ENCODE measurements around the gene ARFGEF2. TPM values are rescaled to one million over a fixed set of nuclear protein-coding genes. Genes with fewer than 3 reads are reported as not detected.

ARFGEF2 gene
- total and polyA plus RNA-seq, 2 donors (not counting 3 experiments of a cell fraction or from before 2014, with no cell fraction given) = 12.7 to 32.6 TPM

GRCh38 chr20:48940170-48940569, 18.7 kb downstream of the ARFGEF2 start:
- DNase-seq (ENCODE audit: low read depth, low spot score) = no peak
- dilution Hi-C loops (cut with MboI; ENCODE audit: extremely low pct_ligation_motif_present, low sequenced_read_pairs) = no loop called here

More at GRCh38 chr20:48940170-48940569, 18.7 kb downstream of the ARFGEF2 start:
- POLR2A ChIA-PET = interaction anchor here (0.6 kb wide), 1 partner anchor 51 kb away, joined by 3 read pairs; no protein-coding TSS in a partner anchor
- no peaks in the 10 kb centered on the region for H3K27me3 ChIP-seq (ENCODE audit: control insufficient read depth in 2 of 2, insufficient read depth in 2 of 2, low read length in 2 of 2)
- H3K79me2 ChIP-seq (ENCODE audit: control insufficient read depth, insufficient read depth, low read length) = peaks cover 37% of the 10 kb centered on the region
- no TSS peak for BruUV-seq (replicated peaks)
- TF ChIP-seq FOS (IDR thresholded peaks at IDR 0.05; ENCODE audit: borderline replicate concordance, insufficient read depth, low read length) (no peak), POLR2AphosphoS5 (IDR thresholded peaks at IDR 0.05; ENCODE audit: insufficient read depth, low read depth, low read length) (no peak), EZH2 (IDR thresholded peaks at IDR 0.05; ENCODE audit: borderline replicate concordance, low read depth, low read length, severe bottlenecking) (no peak), GATA2 (IDR thresholded peaks at IDR 0.05; ENCODE audit: insufficient read depth, insufficient read length, low read depth, low read length) (no peak), MYC (IDR thresholded peaks at IDR 0.05; ENCODE audit: low read depth, low read length) (no peak), JUN (IDR thresholded peaks at IDR 0.05; ENCODE audit: borderline replicate concordance, insufficient read depth, insufficient read length, low read depth) (no peak), MAX (IDR thresholded peaks at IDR 0.05; ENCODE audit: insufficient read depth, insufficient read length) (no peak), POLR2A (IDR thresholded peaks at IDR 0.05; ENCODE audit: low read depth, low read length) (no peak)
- TF ChIP-seq, protein P1, sequence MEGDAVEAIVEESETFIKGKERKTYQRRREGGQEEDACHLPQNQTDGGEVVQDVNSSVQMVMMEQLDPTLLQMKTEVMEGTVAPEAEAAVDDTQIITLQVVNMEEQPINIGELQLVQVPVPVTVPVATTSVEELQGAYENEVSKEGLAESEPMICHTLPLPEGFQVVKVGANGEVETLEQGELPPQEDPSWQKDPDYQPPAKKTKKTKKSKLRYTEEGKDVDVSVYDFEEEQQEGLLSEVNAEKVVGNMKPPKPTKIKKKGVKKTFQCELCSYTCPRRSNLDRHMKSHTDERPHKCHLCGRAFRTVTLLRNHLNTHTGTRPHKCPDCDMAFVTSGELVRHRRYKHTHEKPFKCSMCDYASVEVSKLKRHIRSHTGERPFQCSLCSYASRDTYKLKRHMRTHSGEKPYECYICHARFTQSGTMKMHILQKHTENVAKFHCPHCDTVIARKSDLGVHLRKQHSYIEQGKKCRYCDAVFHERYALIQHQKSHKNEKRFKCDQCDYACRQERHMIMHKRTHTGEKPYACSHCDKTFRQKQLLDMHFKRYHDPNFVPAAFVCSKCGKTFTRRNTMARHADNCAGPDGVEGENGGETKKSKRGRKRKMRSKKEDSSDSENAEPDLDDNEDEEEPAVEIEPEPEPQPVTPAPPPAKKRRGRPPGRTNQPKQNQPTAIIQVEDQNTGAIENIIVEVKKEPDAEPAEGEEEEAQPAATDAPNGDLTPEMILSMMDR (IDR thresholded peaks at IDR 0.05; ENCODE audit: extremely low read depth in 1 of 2, insufficient read depth in 1 of 2, low read depth in 1 of 2, low read length in 2 of 2) = no peak
- no peak overlapping the region for H2AFZ ChIP-seq (ENCODE audit: low read depth, low read length)
- CTCF ChIA-PET = interaction anchor here (1.1 to 1.5 kb wide), 2 partner anchors 15 to 282 kb away, joined by 3 to 4 read pairs; no protein-coding TSS in a partner anchor
- no peaks in the 10 kb centered on the region for H3K4me1 ChIP-seq (ENCODE audit: control insufficient read depth, extremely low read depth, insufficient read depth, low read length)
- H3K9ac ChIP-seq (replicated peaks; ENCODE audit: extremely low read depth, insufficient read depth, low read length) = no peak overlapping the region
- H3K27ac ChIP-seq (ENCODE audit: insufficient read depth, low read depth, low read length) = no peak overlapping the region
- no peaks in the 10 kb centered on the region for H4K20me1 ChIP-seq (replicated peaks; ENCODE audit: control insufficient read depth, extremely low read depth, insufficient read depth, low read length)
- no peak for FAIRE-seq
- H3K9me1 ChIP-seq (replicated peaks; ENCODE audit: control insufficient read depth, extremely low read depth, insufficient read depth, low read length) = no peaks in the 10 kb centered on the region
- H3K4me2 ChIP-seq (ENCODE audit: insufficient read depth, low read length) = no peak overlapping the region
- peaks cover 3 to 10% of the 10 kb centered on the region in 2 experiments for H3K36me3 ChIP-seq (ENCODE audit: control insufficient read depth in 2 of 2, extremely low read depth in 1 of 2, insufficient read depth in 2 of 2, low read length in 2 of 2)
- intact Hi-C loops (cut with micrococcal nuclease) = no loop called here
- no peaks in the 10 kb centered on the region for H3K9me3 ChIP-seq (replicated peaks; ENCODE audit: control insufficient read depth, insufficient read depth, low read length)
- H3K4me3 ChIP-seq (replicated peaks in 1 of 3; ENCODE audit: insufficient read depth in 1 of 3, low read depth in 1 of 3, low read length in 3 of 3) = no peak overlapping the region
